Renal pelvis (tissue), 4 donors: ENCODE results near the gene TGFB2. TPM values are rescaled to one million over a fixed set of nuclear protein-coding genes. Genes with fewer than 3 reads are reported as not detected.

Experiments used
- DNase-seq: peaks from one replicate; pipeline ENCODE4 v3.0.0-alpha.2; 2013
- polyA plus RNA-seq, 3 donors: library from polyadenylated mRNA; unstranded; fragments of 120-200 nt; gene quantifications; one replicate each; pipeline ENCODE4 v1.2.1, GENCODE V29; 2013; ENCODE audit not compliant: insufficient read length in 3 of 3

Gene TGFB2
- polyA plus RNA-seq, 3 donors = 8.5 to 14.2 (median 11.5) TPM

- DNase-seq = no peak
Measured at GRCh38 chr1:218480137-218480536, 135.0 kb downstream of the TGFB2 start.

GRCh38 chr1:218480588-218481099 lies 135.5 kb downstream of the TGFB2 start:
- DNase-seq = no peak

GRCh38 chr1:218481116-218481775 lies 136.1 kb downstream of the TGFB2 start:
- DNase-seq = no peak

- DNase-seq = no peak
Measured at GRCh38 chr1:218482683-218483082, 137.5 kb downstream of the TGFB2 start.

GRCh38 chr1:218485241-218485928 lies 140.2 kb downstream of the TGFB2 start:
- DNase-seq = no peak

- DNase-seq = no peak
Measured at GRCh38 chr1:218488531-218488930, 143.4 kb downstream of the TGFB2 start.

GRCh38 chr1:218488986-218489385 lies 143.8 kb downstream of the TGFB2 start:
- DNase-seq = no peak

GRCh38 chr1:218490406-218490922 lies 145.3 kb downstream of the TGFB2 start:
- no peak for DNase-seq

- DNase-seq = no peak
Measured at GRCh38 chr1:218492874-218493273, 147.7 kb downstream of the TGFB2 start.

- DNase-seq = no peak
Measured at GRCh38 chr1:218493986-218494385, 148.8 kb downstream of the TGFB2 start.

Other genes with a start within 250 kb of the TGFB2 start
- gene RRP15, start 60.0 kb upstream of the TGFB2 start, polyA plus RNA-seq = 10 to 100 TPM; 21.9 to 26.2 (median 22.4) TPM